ENCODE results near the gene CUX1.

GRCh38 chr7:102197161-102197560 is 379.7 kb downstream of the CUX1 start:
- TF ChIP-seq, protein P1, sequence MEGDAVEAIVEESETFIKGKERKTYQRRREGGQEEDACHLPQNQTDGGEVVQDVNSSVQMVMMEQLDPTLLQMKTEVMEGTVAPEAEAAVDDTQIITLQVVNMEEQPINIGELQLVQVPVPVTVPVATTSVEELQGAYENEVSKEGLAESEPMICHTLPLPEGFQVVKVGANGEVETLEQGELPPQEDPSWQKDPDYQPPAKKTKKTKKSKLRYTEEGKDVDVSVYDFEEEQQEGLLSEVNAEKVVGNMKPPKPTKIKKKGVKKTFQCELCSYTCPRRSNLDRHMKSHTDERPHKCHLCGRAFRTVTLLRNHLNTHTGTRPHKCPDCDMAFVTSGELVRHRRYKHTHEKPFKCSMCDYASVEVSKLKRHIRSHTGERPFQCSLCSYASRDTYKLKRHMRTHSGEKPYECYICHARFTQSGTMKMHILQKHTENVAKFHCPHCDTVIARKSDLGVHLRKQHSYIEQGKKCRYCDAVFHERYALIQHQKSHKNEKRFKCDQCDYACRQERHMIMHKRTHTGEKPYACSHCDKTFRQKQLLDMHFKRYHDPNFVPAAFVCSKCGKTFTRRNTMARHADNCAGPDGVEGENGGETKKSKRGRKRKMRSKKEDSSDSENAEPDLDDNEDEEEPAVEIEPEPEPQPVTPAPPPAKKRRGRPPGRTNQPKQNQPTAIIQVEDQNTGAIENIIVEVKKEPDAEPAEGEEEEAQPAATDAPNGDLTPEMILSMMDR (IDR thresholded peaks at IDR 0.05; ENCODE audit: low read length): no peak
- TF ChIP-seq EZH2 (optimal IDR thresholded peaks at IDR 0.05; ENCODE audit: low read depth, low read length) (no peak), EZH2phosphoT487 (IDR thresholded peaks at IDR 0.05; ENCODE audit: low read length) (no peak)

All from MM.1S (cell line).